K562 (cell line): ENCODE results near the gene YKT6.

Source experiments
- CBFB ChIP-seq: sonication (generic); formaldehyde crosslinking; IDR thresholded peaks from 2 replicates; pipeline ENCODE4 v1.4.0; 2020; ENCODE audit warnings: mild to moderate bottlenecking, missing genetic modification reagents
- CTCF ChIP-seq, 3 experiments: IDR thresholded peaks in 2 of 3; conservative IDR thresholded peaks in 1 of 3; 2 replicates each; pipeline ENCODE4 v1.5.1; 2011 to 2012; ENCODE audit warnings: low read length in 3 of 3, mild to moderate bottlenecking in 3 of 3, control low read depth in 2 of 3, improper control_type of control experiment in 1 of 3, inconsistent platforms in 1 of 3, low read depth in 1 of 3, mixed read lengths in 1 of 3, moderate library complexity in 1 of 3; ENCODE audit not compliant: insufficient read depth in 2 of 3
- CTCFL ChIP-seq: IDR thresholded peaks from 2 replicates; pipeline ENCODE4 v1.6.1; 2011; ENCODE audit warnings: borderline replicate concordance, low read depth, mild to moderate bottlenecking, moderate library complexity, low read length; ENCODE audit not compliant: insufficient read depth, poor library complexity, severe bottlenecking
- E2F1 ChIP-seq: sonication (generic); formaldehyde crosslinking; IDR thresholded peaks from 2 replicates; pipeline ENCODE4 v1.8.1; 2023; ENCODE audit warnings: mild to moderate bottlenecking, missing genetic modification reagents, moderate library complexity
- E2F5 ChIP-seq: sonication (generic); formaldehyde crosslinking; IDR thresholded peaks from 2 replicates; pipeline ENCODE4 v1.8.0; 2022; ENCODE audit warnings: mild to moderate bottlenecking, missing genetic modification reagents
- POLR2A ChIP-seq: fragments of 450-650 bp; conservative IDR thresholded peaks from 2 replicates; pipeline ENCODE4 v1.6.1; 2016
- POLR2G ChIP-seq: fragments of 200-400 bp; formaldehyde crosslinking; IDR thresholded peaks from 2 replicates; pipeline ENCODE4 v1.6.1; 2017; ENCODE audit warnings: low read depth, mild to moderate bottlenecking, antibody characterized with exemption, low read length, moderate library complexity
- SMARCA4 ChIP-seq: fragments of 450-650 bp; IDR thresholded peaks from 2 replicates; pipeline ENCODE4 v1.6.1; 2016
- ZNF232 ChIP-seq: sonication (generic); formaldehyde crosslinking; IDR thresholded peaks from 2 replicates; pipeline ENCODE4 v1.8.0; 2022; ENCODE audit warnings: mild to moderate bottlenecking, missing genetic modification reagents
- ZNF277 ChIP-seq: fragments of 250-450 bp; sonication (Bioruptor Pico); IDR thresholded peaks from 2 replicates; pipeline ENCODE4 v1.8.0; 2022; ENCODE audit warnings: inconsistent platforms, mild to moderate bottlenecking, moderate library complexity, borderline replicate concordance
- ZNF398 ChIP-seq: fragments of 250-450 bp; sonication (Bioruptor Pico); IDR thresholded peaks from 2 replicates; pipeline ENCODE4 v1.8.0; 2021; ENCODE audit warnings: moderate library complexity, mild to moderate bottlenecking, inconsistent platforms
- ZNF512 ChIP-seq: IDR thresholded peaks from 2 replicates; pipeline ENCODE4 v1.6.1; 2016; ENCODE audit warnings: missing genetic modification characterization, missing compliant biosample characterization

GRCh38 chr7:44188480-44189225 lies 12.1 kb upstream of the YKT6 start:
- TF ChIP-seq POLR2A (no peak), SMARCA4 (no peak), ZNF398 (CRISPR knock-in tag) (no peak), CTCFL (no peak), E2F5 (CRISPR knock-in tag) (no peak), CBFB (CRISPR knock-in tag) (no peak), POLR2G (no peak), ZNF512 (tag) (no peak), ZNF277 (CRISPR knock-in tag) (no peak), ZNF232 (CRISPR knock-in tag) (no peak), CTCF (IDR thresholded peaks at IDR 0.05 in 2 of 3, conservative IDR thresholded peaks at IDR 0.05 in 1 of 3; ENCODE audit: insufficient read depth in 2 of 3, low read depth in 1 of 3, low read length in 3 of 3) (no peak), E2F1 (CRISPR knock-in tag) (no peak)
